MM.1S (cell line): ENCODE data around the gene LRRC63.

Experiments used
- CTCF ChIP-seq: fragments of 300-600 bp; sonication (generic); IDR thresholded peaks from 2 replicates; pipeline ENCODE4 v1.5.1; 2016; ENCODE audit warnings: antibody characterized with exemption, low read length, mixed read lengths
- EZH2 ChIP-seq: fragments of 300-600 bp; sonication (generic); optimal IDR thresholded peaks from 2 replicates; pipeline ENCODE3; 2017; ENCODE audit warnings: low read depth, mild to moderate bottlenecking, antibody characterized with exemption, low read length, mixed read lengths

GRCh38 chr13:46195016-46195415 lies 16.7 kb upstream of the LRRC63 start:
- TF ChIP-seq CTCF (no peak), EZH2 (no peak)
